Measurements from ENCODE around the gene ZNF768.

The ZNF768 gene

GRCh38 chr16:30567991-30568638 is 41.7 kb upstream of the ZNF768 start:
- TF ChIP-seq CTCF (IDR thresholded peaks at IDR 0.05; ENCODE audit: low read depth, low read length) = no peak
- H3K4me3 ChIP-seq (ENCODE audit: low read depth, low read length) = no peak overlapping the region

DNA sequence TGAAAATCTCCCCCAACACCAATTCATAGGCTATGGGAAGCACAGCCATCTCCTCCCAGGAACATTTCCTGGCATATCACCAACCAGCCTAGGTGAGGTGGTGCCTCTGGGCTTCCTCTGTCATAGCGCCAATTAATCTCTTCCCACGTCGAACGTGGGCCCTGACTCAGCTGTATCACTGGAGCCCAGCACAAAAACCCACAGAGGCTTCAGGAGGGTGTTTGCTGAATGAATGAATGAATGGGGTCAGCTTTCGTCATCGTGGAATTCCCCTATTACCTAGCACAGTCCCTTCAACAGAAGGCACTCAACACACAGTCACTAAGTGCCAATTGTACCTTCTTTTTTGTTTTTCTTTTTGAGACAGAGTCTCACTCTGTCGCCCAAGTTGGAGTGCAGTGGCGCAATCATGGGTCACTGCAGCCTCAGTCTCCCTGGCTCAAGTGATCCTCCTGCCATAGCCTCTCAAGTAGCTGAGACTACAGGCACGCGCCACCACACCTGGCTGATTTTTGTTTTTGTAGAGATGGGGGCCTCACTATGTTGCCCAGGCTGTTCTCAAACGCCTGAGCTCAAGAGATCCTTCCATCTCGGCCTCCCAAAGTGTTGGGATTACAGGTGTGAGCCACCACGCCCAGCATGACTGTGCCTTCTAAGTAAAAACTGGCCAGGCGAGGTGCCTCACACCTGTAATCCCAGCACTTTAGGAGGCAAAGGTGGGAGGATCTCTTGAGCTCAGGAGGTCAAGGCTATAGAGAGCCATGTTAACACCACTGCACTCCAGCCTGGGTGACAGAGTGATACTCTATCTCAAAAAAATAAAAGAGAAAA is 41.0 kb upstream of the ZNF768 start:
- TF ChIP-seq CTCF (IDR thresholded peaks at IDR 0.05; ENCODE audit: low read depth, low read length) = no peak
- H3K4me3 ChIP-seq (ENCODE audit: low read depth, low read length) = no peak overlapping the region

DNA sequence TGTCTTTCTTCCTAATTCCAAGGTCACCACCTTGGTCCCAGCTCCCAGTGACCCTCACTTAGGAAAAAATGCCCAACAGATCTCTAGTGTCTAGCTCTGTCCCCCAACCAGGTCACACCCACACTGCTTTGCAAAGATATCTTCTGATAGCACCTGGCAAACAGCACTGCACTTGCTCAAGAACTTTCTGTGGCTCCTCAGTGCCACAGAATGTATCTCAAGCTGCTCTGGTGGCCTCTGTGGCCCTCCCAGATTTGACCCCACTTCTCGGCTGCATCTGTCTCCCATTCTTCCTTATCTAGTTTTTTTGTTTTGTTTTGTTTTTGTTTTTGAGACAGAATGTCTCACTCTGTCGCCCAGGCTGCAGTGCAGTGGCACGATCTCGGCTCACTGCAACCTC is 40.2 kb upstream of the ZNF768 start:
- no peak overlapping the region for H3K4me3 ChIP-seq (ENCODE audit: low read depth, low read length)
- no peak for TF ChIP-seq CTCF (IDR thresholded peaks at IDR 0.05; ENCODE audit: low read depth, low read length)

DNA sequence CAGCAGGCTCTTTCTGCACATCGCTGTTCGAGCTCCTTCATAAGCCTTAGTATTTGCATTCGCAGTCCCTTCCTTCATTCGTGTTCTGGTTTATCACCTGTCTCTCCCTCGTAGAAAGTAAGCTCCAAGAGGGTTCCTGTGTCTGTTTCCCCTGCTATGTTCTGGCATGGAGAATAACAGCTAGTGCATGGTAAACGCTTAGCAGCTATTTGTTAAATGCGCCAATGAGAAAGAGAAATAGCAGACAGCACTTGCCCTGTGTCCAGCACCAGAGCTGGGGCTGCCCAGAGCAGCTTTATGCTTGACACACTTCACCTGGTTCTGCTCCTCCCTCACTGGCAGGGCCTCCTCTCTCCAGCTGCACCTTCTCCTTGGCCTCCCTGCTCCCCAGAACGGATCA is 39.6 kb upstream of the ZNF768 start:
- H3K4me3 ChIP-seq (ENCODE audit: low read depth, low read length) = no peak overlapping the region
- no peak for TF ChIP-seq CTCF (IDR thresholded peaks at IDR 0.05; ENCODE audit: low read depth, low read length)

GRCh38 chr16:30565526-30565925 is 39.2 kb upstream of the ZNF768 start:
- no peak overlapping the region for H3K4me3 ChIP-seq (ENCODE audit: low read depth, low read length)
- no peak for TF ChIP-seq CTCF (IDR thresholded peaks at IDR 0.05; ENCODE audit: low read depth, low read length)

- H3K4me3 ChIP-seq (ENCODE audit: low read depth, low read length) = no peak overlapping the region
- no peak for TF ChIP-seq CTCF (IDR thresholded peaks at IDR 0.05; ENCODE audit: low read depth, low read length)
Measured at GRCh38 chr16:30562021-30562420, 35.7 kb upstream of the ZNF768 start.
